SU-DHL-6 (cell line): Measurements from ENCODE around the gene RHBDD2.

ENCODE experiments used
- H2AFZ ChIP-seq: fragments of 200-600 bp; sonication (generic); 2 replicates; pipeline ENCODE4 v1.6.1; 2014; ENCODE audit warnings: low read depth, mild to moderate bottlenecking, moderate library complexity, mixed read lengths, antibody characterized with exemption, low read length; ENCODE audit not compliant: severe bottlenecking
- H3F3A ChIP-seq: fragments of 200-600 bp; shearing (Covaris generic); 2 replicates; pipeline ENCODE4 v1.6.0; 2016; ENCODE audit warnings: antibody characterized with exemption, mild to moderate bottlenecking; ENCODE audit not compliant: insufficient read depth
- H3K27ac ChIP-seq: fragments of 200-600 bp; sonication (generic); 2 replicates; pipeline ENCODE4 v1.5.1; 2016; ENCODE audit warnings: low read depth, mild to moderate bottlenecking, low read length, moderate library complexity, mixed read lengths
- H3K27me3 ChIP-seq: fragments of 200-600 bp; sonication (generic), shearing (Covaris generic); 2 replicates; pipeline ENCODE4 v1.6.0; 2014; ENCODE audit warnings: mild to moderate bottlenecking, low read length
- H3K36me3 ChIP-seq: fragments of 200-600 bp; sonication (generic); 2 replicates; pipeline ENCODE4 v1.6.1; 2014; ENCODE audit warnings: mild to moderate bottlenecking, low read length, mixed read lengths
- H3K4me2 ChIP-seq: fragments of 300-600, 200-600 bp; shearing (Covaris generic), sonication (generic); 2 replicates; pipeline ENCODE4 v1.6.0; 2014; ENCODE audit warnings: low read length, low read depth, mild to moderate bottlenecking; ENCODE audit not compliant: poor library complexity, severe bottlenecking
- H3K4me3 ChIP-seq: fragments of 200-600 bp; sonication (generic); 2 replicates; pipeline ENCODE4 v1.5.1; 2014; ENCODE audit warnings: antibody characterized with exemption, low read length, mild to moderate bottlenecking, mixed read lengths; ENCODE audit not compliant: insufficient read depth, poor library complexity, severe bottlenecking
- H3K79me2 ChIP-seq: fragments of 200-600 bp; sonication (generic); 2 replicates; pipeline ENCODE4 v1.6.1; 2014; ENCODE audit warnings: mild to moderate bottlenecking, low read length, moderate library complexity; ENCODE audit not compliant: insufficient read depth
- H3K9ac ChIP-seq: fragments of 200-600 bp; sonication (generic); 2 replicates; pipeline ENCODE4 v1.7.0; 2014; ENCODE audit warnings: mild to moderate bottlenecking, low read length
- H3K9me2 ChIP-seq: fragments of 200-600 bp; sonication (generic); replicated peaks from 2 replicates; pipeline ENCODE4 v1.6.1; 2014; ENCODE audit warnings: low read length; ENCODE audit not compliant: insufficient read depth
- H3K9me3 ChIP-seq: fragments of 200-600 bp; sonication (generic); 2 replicates; pipeline ENCODE4 v1.6.1; 2014; ENCODE audit warnings: low read length, mixed read lengths; ENCODE audit not compliant: insufficient read depth
- H4K20me1 ChIP-seq: fragments of 200-600 bp; sonication (generic); 2 replicates; pipeline ENCODE4 v1.6.1; 2014; ENCODE audit warnings: low read depth, mild to moderate bottlenecking, antibody characterized with exemption, low read length, moderate library complexity, mixed read lengths
- EZH2phosphoT487 ChIP-seq: fragments of 200-600 bp; sonication (generic), shearing (Covaris generic); conservative IDR thresholded peaks from 2 replicates; pipeline ENCODE4 v1.6.1; 2018; ENCODE audit warnings: mild to moderate bottlenecking, antibody characterized with exemption, low read length, moderate library complexity, mixed read lengths
- TF ChIP-seq, protein P1 (sequence below): fragments of 200-600 bp; sonication (generic); IDR thresholded peaks from one replicate; pipeline ENCODE4 v1.5.1; 2017; ENCODE audit warnings: antibody characterized with exemption, mild to moderate bottlenecking, low read length, moderate library complexity; ENCODE audit not compliant: insufficient read depth, poor library complexity, severe bottlenecking

The RHBDD2 gene

DNA sequence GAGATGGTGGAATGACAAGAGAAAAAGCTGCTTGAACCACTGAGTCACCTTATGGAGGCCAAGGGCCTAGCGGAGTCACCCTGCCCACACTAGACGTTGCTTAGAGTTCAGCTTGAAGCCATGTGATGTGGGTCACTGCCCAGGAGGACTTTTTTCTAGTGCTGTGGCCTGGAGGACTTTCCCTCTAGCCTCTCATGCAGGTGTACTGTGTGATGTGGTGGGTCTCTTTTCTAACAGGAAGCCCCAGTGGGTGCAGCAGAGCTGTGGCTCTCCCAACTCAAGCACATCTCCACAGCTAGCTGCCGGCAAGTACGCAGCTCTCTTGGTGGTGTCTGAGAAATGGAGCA, 49.7 kb downstream of the RHBDD2 start:
- H3K4me2 ChIP-seq: no peak overlapping the region
- no peaks in the 10 kb centered on the region for H3K27me3 ChIP-seq

DNA sequence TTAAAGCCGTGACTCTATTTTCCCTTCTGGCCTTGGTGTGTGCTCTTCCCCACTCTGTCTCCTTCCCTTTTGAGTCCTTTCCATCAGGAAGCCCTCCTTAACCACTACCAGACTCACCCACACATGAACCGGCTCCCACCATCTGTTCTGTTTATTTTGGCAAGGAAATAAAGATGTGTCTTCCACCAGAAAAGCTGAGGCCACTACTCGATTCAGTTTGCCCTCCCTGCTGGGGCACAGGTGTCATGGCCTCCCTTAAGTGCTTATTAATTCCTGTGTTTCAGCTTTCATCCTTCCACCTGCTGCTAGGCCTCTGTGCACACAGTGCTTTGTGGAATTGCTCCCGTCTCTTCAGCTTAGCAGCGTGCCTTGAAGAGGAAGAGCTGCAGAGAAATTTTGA, 52.8 kb downstream of the RHBDD2 start:
- H3K36me3 ChIP-seq: no peaks in the 10 kb centered on the region
- H3K27ac ChIP-seq: no peak overlapping the region
- no peaks in the 10 kb centered on the region for H3K79me2 ChIP-seq

More for the DNA sequence above, 49.7 kb downstream of the RHBDD2 start:
- Histone ChIP-seq H3K27ac (no peak overlapping the region), H3K79me2 (no peaks in the 10 kb centered on the region), H4K20me1 (no peaks in the 10 kb centered on the region), H3K4me3 (no peak overlapping the region), H3K9ac (no peak overlapping the region), H3K9me3 (no peaks in the 10 kb centered on the region), H3K9me2 (no peaks in the 10 kb centered on the region), H3F3A (no peaks in the 10 kb centered on the region), H2AFZ (no peak overlapping the region), H3K36me3 (no peaks in the 10 kb centered on the region)
- no peak for TF ChIP-seq EZH2phosphoT487
- TF ChIP-seq, protein P1, sequence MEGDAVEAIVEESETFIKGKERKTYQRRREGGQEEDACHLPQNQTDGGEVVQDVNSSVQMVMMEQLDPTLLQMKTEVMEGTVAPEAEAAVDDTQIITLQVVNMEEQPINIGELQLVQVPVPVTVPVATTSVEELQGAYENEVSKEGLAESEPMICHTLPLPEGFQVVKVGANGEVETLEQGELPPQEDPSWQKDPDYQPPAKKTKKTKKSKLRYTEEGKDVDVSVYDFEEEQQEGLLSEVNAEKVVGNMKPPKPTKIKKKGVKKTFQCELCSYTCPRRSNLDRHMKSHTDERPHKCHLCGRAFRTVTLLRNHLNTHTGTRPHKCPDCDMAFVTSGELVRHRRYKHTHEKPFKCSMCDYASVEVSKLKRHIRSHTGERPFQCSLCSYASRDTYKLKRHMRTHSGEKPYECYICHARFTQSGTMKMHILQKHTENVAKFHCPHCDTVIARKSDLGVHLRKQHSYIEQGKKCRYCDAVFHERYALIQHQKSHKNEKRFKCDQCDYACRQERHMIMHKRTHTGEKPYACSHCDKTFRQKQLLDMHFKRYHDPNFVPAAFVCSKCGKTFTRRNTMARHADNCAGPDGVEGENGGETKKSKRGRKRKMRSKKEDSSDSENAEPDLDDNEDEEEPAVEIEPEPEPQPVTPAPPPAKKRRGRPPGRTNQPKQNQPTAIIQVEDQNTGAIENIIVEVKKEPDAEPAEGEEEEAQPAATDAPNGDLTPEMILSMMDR: no peak

DNA sequence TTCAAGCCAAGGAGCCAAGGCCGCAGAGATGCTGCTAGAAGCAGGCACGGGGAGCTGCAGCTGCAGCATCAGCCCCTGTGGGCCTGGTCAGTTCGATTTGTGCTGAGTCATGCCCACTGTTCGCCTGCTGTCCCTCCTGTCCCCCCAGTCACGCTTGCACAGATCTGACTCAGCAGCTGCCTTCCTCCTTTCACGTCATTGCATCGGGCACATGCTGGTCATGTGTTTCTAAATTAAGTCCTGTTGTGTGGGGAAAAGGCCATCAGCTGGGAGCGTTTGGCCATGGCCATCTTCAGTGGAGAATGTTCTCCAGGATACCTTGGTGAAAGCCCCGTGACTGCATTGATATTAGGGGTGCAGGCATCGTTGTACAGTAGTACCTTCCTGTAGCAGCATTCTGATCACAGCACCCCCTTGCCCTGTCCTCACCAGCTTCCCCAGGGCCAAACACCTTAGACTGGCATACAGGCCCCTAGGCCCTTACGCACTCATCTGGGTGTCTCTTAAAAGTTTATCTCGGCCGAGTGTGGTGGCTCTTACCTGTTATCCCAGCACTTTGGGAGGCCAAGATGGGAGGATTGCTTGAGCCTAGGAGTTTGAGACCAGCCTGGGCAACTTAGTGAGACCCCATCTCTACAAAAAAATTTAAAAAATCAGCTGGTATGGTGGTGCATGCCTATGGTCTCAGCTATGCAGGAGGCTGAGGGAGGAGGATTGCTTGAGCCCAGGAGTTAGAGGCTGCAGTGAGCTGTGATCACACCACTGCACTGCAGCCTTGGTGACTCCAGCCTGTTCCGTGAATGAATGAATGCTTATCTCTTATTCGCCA, 59.3 kb downstream of the RHBDD2 start:
- H3F3A ChIP-seq: no peaks in the 10 kb centered on the region
- TF ChIP-seq EZH2phosphoT487: no peak
- TF ChIP-seq, protein P1: no peak
- H3K9me2 ChIP-seq: no peaks in the 10 kb centered on the region
- no peak overlapping the region for H3K4me3 ChIP-seq
- no peaks in the 10 kb centered on the region for H4K20me1 ChIP-seq
- no peaks in the 10 kb centered on the region for H3K9me3 ChIP-seq
- no peaks in the 10 kb centered on the region for H3K79me2 ChIP-seq
- H2AFZ ChIP-seq: no peak overlapping the region
- no peaks in the 10 kb centered on the region for H3K36me3 ChIP-seq
- no peaks in the 10 kb centered on the region for H3K27me3 ChIP-seq
- H3K27ac ChIP-seq: no peak overlapping the region
- H3K9ac ChIP-seq: no peak overlapping the region
- no peak overlapping the region for H3K4me2 ChIP-seq

More for the DNA sequence above, 52.8 kb downstream of the RHBDD2 start:
- H3K4me2 ChIP-seq: no peak overlapping the region
- H4K20me1 ChIP-seq: no peaks in the 10 kb centered on the region
- no peak overlapping the region for H3K4me3 ChIP-seq
- H3K9me2 ChIP-seq: no peaks in the 10 kb centered on the region
- no peaks in the 10 kb centered on the region for H3K27me3 ChIP-seq
- TF ChIP-seq, protein P1: no peak
- H3K9me3 ChIP-seq: no peaks in the 10 kb centered on the region
- H2AFZ ChIP-seq: no peak overlapping the region
- H3K9ac ChIP-seq: no peak overlapping the region
- no peaks in the 10 kb centered on the region for H3F3A ChIP-seq
